Activated CD8-positive, alpha-beta memory T cell treated with anti-CD3 and anti-CD28 coated beads for 48 hours (primary cell): Measurements from ENCODE around the gene KCNE3.
"Not testable (repeated sequence)": the region's sequence is repeated elsewhere in the genome, so short reads cannot be mapped to it uniquely, and the experiment has no call there.

Source experiments
- DNase-seq, 3 experiments: peaks; one replicate each; pipeline ENCODE4 v3.0.0-alpha.2; 2020; ENCODE audit warnings: low read depth in 2 of 3, low spot score in 2 of 3

Gene KCNE3

DNA sequence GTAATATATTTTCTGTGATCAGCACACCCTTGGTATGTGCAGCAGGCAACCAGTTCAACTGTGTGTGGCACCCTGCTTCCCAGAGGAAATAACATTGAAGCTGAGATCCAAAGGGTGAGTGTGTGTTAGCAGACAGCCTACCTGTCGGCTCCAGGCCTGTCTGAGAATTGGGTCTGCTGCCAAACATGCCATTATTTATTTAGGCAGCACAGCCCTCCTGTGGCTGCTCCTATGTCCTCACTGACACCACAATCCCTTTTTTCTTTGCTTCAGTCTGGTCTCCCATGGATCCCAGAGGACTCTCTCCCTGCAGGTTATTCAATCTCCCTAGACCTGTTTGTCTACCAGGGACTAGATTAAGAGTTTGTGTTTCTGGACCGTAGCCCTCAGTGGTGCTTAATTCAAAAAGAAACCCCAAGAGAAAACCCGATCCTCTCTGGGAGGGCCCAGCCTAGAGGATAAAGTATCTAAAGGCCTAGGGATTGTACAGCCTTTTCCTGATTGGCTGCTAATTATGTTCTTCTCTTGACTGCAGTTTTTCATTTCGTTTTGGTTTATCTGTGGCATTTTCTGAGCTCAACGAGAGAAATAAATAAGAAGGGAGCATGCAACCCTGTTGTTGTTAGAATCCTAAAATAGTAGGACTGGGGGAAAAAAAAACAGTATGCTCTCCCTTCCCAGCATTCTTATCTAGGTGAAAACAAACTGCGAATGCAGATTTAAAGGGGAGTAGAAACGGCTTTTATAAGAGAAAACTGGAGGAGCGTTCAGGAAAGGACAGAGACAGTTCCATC lies 24.1 kb downstream of the KCNE3 start:
- no peak for DNase-seq

DNA sequence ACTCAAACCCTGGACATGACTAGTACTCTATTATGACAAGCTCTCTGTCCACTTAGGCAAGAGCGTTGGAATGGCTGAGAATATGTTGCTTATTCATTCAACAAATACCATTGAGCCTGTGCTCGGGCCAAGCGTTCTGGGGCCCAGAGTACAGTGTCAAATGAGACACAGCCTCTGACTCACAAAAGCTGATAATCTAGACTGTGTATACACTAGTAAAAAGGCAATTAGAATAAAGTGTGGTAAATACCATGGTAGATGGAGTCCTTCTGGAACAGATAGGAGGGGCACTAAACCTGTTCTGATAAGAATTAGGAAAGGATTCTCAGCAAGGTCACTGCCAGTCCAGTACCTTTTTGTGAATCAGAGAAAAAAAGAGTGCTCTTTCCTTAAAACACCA lies 24.7 kb downstream of the KCNE3 start:
- no peak for DNase-seq

DNA sequence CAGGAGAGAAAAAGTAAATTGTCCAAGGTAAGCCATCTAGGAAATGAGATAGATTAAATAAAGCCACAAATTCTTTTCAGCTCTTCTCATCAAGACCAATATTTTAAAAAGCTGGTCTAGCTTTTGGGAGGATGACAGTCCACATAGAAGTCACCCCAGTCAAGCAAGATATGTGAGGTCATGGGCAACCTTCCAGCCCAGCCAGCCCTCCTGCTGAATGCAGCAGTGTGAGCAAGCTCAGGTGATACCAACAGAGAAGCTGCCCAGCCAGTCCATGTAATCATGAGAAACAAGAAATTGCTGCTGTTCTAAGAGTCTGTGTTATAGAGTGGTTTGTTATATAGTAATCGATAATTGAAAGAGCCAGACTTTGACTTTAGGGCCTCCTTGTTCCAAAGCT lies 28.7 kb downstream of the KCNE3 start:
- DNase-seq, result no peak

DNA sequence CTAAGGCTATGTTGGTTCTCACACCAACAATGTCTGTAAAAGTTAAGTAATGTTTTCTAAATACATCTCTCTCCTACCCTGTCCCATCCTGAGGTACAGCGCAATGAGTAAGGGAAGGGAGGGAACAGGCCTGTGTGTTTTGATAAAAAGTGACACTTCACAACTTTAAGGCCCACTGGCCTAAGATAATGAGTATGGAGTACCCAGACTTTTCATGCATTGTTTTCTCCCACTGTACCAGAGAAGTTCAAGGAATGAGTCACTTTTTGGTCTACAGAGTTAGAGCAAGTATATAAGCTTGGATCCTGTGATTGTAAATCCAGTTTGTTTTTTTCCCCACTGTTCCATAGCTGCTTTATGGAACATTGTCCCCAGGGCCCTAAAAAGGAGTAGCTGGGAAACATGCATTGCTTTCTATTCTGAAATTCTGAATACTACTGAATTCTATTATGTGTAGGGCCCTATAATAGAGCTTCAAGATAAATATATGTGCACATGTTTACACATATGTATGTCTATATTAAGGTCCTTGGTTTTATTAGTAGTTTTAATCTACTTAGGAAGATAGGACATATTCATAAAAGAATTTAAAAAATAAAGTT lies 29.8 kb downstream of the KCNE3 start:
- no peak for DNase-seq

DNA sequence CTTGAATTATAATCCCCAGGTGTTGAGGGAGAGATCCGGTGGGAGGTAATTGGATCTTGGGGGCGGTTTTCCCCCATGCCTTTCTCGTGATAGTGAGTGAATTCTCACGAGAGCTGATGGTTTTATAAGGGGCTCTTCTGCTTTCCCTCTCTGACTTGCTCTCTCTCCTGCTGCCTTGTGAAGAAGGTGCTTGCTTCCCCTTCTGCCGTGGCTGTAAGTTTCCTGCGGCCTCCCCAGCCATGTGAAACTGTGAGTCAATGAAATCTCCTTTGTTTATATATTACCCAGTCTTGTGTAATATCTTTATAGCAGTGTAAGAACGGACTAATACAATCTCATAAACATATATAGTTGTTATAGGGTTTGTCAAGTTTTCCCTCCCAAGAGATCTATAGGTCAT lies 32.8 kb downstream of the KCNE3 start:
- DNase-seq, result no peak

DNA sequence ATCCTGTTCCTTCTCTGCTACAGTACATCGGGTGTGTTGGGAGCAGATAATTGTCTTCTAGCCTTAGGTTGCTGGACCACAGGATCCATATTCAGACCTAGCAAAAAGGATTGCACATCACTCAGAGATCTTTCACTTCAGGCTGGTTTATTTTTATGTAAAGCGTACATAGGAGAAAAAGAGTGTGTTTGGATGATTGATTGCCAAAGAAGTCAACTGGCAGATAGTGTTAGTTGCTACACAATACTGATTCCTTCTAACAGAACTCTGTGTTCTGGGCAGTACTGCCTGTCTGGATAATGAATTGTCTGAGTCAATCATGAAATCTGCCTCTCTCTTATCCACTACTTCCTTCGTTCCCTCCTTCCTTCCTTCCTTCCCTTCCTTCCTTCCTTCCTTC lies 38.1 kb downstream of the KCNE3 start:
- no peak for DNase-seq

DNA sequence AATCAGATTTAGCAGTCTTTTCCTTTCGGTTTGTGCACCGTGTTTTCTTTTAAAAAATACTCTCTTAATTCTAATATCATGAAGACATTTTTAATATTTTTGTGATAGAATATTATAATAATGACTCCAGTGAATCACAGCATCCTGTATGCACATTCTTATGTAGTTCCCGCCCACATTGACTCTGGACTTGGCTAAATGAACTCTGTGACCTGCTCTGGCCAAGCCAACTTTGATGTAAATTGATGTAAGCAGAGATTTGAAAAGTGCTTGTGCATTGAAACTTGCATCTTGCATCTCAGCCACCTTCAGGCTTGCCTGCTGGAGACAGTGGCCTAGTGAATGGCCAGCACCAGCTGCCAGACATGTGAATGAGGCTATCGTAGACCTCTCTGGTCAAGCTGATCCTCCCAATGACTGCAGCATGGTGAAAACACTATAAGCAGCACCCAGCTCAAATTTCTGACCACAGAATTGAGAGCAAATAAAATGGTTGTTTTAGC lies 39.9 kb downstream of the KCNE3 start:
- no peak for DNase-seq

DNA sequence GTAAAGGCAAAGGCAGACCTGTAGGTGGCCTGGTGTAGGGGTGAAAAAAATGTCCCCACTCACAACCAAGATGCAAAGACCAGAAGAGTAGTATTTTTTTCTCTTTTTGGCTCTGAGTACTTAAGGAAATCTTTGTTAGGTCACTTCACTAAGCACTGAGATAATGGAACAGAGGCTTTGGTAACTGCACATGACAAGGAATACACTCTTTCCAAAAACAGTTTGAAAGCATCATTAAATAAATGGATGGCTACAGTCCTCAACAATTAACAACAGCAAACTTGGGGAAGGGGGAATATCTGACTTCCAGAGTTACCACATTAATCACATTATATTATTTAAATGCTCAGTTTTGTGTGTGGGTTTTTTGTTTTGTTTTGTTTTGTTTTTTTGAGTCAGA lies 42.2 kb downstream of the KCNE3 start:
- no peak for DNase-seq

DNA sequence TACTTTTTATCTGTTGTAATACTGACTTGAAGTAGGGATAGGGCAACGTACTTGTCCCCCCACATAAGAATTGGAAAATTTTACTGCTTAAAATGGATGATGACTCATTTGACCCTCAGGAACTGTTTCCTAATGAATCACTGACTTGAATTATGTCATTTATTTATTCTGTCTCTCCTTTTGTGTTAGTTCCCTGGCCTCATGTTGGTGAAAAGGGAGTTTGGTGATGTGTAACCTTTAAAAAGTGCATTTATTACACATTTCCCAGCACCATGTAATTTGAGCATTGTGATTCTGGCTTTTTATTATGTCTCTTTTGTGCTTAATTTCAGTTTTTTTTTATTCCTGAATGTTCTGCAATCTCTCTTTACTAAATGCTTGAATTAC lies 48.8 kb downstream of the KCNE3 start:
- no peak for DNase-seq

DNA sequence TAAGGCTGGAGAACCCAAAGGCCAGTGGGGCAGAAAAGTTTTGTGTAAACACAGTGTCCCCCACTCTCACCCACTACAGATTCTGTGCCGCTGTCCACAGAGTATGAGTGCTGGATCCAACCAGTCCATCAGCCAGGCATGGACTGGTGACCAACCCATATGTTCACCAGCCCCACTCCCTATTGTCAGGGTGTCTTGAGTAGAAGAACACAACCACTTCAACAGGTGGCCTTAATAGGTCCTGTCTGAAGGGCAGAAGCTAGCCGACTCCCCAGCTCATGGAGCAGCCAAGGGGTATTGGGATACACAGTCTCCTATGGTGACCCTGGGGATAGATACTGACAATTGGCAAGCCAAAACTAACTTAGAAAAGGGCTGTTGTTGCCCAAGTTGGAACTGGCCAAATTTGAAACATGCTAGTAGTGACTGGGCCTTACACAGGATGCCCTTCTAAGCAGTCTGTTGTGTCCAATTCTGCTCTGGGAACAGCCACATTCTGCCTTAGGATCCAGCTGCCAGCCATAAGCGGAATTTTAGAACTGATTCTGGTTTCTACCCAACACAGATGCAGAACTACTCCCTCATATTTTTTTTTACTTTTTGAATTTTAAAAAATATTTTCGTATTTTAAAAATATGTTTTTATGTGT lies 49.4 kb downstream of the KCNE3 start:
- DNase-seq, result no peak

DNA sequence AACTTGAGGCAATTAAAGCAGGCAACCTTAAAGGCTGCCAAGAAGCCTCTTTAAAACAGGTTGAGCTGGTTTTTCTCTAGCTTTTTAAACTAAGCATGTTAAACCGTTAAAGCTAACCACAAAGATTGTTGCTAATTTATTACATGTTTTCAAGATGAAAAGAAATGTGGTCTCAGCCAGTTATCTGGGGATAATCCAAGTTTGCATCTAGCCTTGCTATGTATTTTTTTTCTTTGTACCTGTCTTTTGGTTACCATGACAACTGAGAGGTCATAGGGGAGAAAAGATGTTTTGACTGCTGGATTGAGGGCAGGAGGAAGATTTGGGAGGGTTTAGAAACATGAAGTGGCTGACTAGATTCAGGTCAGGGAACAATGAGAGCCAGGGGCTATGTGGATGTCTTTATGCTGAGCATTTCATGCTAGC lies 50.0 kb downstream of the KCNE3 start:
- no peak for DNase-seq

DNA sequence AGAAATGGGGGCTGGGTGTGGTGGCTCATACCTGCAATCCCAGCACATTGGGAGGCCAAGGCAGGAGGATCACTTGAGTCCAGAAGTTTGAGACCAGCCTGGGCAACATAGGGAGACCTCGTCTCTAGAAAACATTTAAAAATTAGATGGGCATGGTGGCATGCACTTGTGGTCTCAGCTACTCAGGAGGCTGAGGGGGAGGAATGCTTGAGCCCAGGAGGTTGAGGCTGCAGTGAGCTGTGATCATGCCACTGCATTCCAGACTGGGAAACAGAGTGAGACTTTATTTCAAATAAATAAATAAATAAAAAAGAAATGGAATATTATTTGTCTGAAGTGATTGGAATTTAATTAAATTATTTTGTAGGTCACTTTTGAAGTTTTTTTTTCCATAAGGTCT lies 50.4 kb downstream of the KCNE3 start:
- not testable (repeated sequence) for DNase-seq

DNA sequence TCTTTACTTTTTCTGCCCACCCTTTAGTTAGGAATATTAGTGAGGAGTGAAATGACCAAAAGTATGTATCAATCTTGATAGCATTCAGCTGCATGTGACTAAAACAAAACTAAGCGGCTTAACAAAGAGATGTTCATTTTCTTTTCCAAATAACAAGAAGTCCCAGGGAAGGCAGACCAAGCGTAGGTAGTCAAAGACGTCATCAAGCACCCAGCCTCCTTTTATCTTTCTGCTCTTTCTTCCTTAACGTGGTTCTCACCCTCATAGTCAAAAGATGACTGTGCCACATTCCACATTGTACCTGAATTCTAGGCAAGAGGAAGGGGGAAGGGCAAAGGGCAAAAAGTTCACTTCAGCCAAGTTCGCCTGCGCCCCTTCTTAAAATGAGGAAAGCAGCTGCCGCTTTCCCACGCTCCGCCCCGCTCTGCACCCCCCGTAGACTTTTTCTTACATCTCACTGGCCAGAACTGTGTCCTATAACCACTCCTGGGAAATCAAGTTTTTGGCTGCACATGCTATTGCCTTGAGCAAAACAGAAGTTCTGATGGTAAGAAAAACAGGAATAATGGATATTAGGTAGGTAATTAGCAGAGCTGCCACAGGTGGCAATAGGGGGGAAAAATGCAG lies 54.5 kb downstream of the KCNE3 start:
- DNase-seq, result no peak

DNA sequence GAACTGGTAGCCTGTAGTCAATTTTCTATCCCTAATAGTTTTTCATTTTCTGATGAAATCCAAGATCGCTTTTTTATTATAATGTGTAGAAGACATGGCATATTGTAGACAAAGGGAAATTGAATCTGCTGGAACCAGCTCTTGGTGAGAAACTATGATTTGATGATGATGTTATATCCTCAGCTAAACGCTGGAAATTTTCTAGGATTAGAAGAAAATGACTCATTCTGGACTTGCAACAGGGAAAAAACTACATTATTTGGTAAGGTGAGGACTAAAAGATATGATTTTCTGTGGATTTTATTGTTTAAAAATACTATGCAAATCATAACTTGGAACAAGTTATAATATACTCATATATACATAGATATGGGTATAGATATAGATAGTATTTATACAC lies 55.0 kb downstream of the KCNE3 start:
- no peak for DNase-seq

DNA sequence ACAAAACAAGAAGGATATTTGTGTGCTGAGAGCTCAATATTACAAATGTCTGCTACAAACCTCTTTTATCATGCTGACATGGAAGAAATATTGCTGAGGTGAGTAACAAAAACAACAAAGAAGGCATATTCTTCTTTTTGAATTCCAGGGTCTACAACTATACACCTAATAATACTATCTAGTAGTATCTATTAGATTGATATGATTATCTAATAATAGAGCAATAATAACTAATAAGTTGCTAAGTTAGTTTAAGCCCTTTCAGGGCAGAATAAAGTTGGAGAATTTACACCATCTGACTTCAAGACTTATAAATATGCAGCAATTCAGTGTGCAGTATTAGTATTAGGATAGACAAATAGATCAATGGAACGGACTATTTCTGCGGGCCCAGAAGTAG lies 57.7 kb downstream of the KCNE3 start:
- DNase-seq, result no peak
